ENCODE measurements around the gene ANK3.

ANK3 gene

GRCh38 chr10:60271319-60272040, 118.2 kb downstream of the ANK3 start:
- DNase-seq, result no peak

GRCh38 chr10:60270426-60270825, 119.2 kb downstream of the ANK3 start:
- DNase-seq, result no peak

- no peak for DNase-seq
These were observed 121.9 kb downstream of the ANK3 start for GRCh38 chr10:60267802-60268201.

GRCh38 chr10:60266513-60266912, 123.2 kb downstream of the ANK3 start:
- no peak for DNase-seq

- DNase-seq, result no peak
These were observed 127.0 kb downstream of the ANK3 start for GRCh38 chr10:60262647-60263126.

- no peak for DNase-seq
These were observed 129.4 kb downstream of the ANK3 start for GRCh38 chr10:60260321-60260720.

- DNase-seq, result no peak
These were observed 131.3 kb downstream of the ANK3 start for GRCh38 chr10:60258429-60258797.

GRCh38 chr10:60257767-60258428, 131.8 kb downstream of the ANK3 start:
- no peak for DNase-seq

- DNase-seq, result no peak
These were observed 134.9 kb downstream of the ANK3 start for GRCh38 chr10:60254776-60255175.

GRCh38 chr10:60253484-60253883, 136.2 kb downstream of the ANK3 start:
- DNase-seq, result no peak

- DNase-seq, result no peak
These were observed 137.0 kb downstream of the ANK3 start for GRCh38 chr10:60252688-60253087.

GRCh38 chr10:60246382-60246781, 143.3 kb downstream of the ANK3 start:
- DNase-seq, result no peak

GRCh38 chr10:60239228-60239627, 150.4 kb downstream of the ANK3 start:
- DNase-seq, result no peak

GRCh38 chr10:60238759-60239100, 150.9 kb downstream of the ANK3 start:
- DNase-seq, result no peak

- peak; percentile 24 for DNase-seq
These were observed 151.5 kb downstream of the ANK3 start for GRCh38 chr10:60237977-60238758.

GRCh38 chr10:60236869-60237524, 152.7 kb downstream of the ANK3 start:
- peak; percentile 74 for DNase-seq

GRCh38 chr10:60235001-60235400, 154.7 kb downstream of the ANK3 start:
- no peak for DNase-seq

- no peak for DNase-seq
These were observed 155.1 kb downstream of the ANK3 start for GRCh38 chr10:60234551-60234950.

GRCh38 chr10:60230892-60231291, 158.8 kb downstream of the ANK3 start:
- DNase-seq, result no peak

- no peak for DNase-seq
These were observed 165.5 kb downstream of the ANK3 start for GRCh38 chr10:60224066-60224705.

- DNase-seq, result no peak
These were observed 167.6 kb downstream of the ANK3 start for GRCh38 chr10:60222047-60222446.

GRCh38 chr10:60212195-60212594, 177.5 kb downstream of the ANK3 start:
- no peak for DNase-seq
